Activated CD4-positive, alpha-beta T cell treated with anti-CD3 and anti-CD28 coated beads for 4 hours (primary cell): Measurements from ENCODE around the gene MYO19.

Experiments used
- DNase-seq, 2 donors: peaks; one replicate each; pipeline ENCODE4 v3.0.0-alpha.2; 2020

The MYO19 gene

GRCh38 chr17:36534840-36535668 lies at the start of gene MYO19, which contains the start of gene PIGW:
Gene MYO19, minus strand, starts transcription at chr17:36534868. Its CDS starts 2,330 bp downstream, at chr17:36532538.
Gene PIGW, plus strand, starts transcription at chr17:36534987. Its CDS starts 2,115 bp downstream, at chr17:36537102.
- DNase-seq: peak; percentile 83 to 88

- DNase-seq: no peak
These were observed 49.1 kb upstream of the MYO19 start for GRCh38 chr17:36583787-36584186.

GRCh38 chr17:36578671-36579070 lies 44.0 kb upstream of the MYO19 start:
- DNase-seq: no peak

- no peak for DNase-seq
These were observed 42.1 kb upstream of the MYO19 start for GRCh38 chr17:36576793-36577192.

GRCh38 chr17:36575028-36575427 lies 40.4 kb upstream of the MYO19 start:
- no peak for DNase-seq

- no peak for DNase-seq
These were observed 31.4 kb upstream of the MYO19 start for GRCh38 chr17:36566081-36566480.

GRCh38 chr17:36553459-36553858 lies 18.8 kb upstream of the MYO19 start:
- DNase-seq: no peak

GRCh38 chr17:36550491-36551417 lies 16.1 kb upstream of the MYO19 start:
- DNase-seq: no peak

GRCh38 chr17:36547776-36548175 lies 13.1 kb upstream of the MYO19 start:
- no peak for DNase-seq

- DNase-seq: no peak
These were observed 11.9 kb upstream of the MYO19 start for GRCh38 chr17:36546418-36547093.

- peak; percentile 94 to 95 for DNase-seq
These were observed 11.1 kb upstream of the MYO19 start for GRCh38 chr17:36545465-36546417.

- DNase-seq: no peak
These were observed 10.4 kb upstream of the MYO19 start for GRCh38 chr17:36545077-36545464.

GRCh38 chr17:36544307-36545076 lies 9.8 kb upstream of the MYO19 start, which contains the start of gene GGNBP2:
Gene GGNBP2, plus strand, starts transcription at chr17:36544919. Its CDS starts 806 bp downstream, at chr17:36545725.
- DNase-seq: peak; percentile 87 to 95

GRCh38 chr17:36544044-36544306 lies 9.3 kb upstream of the MYO19 start:
- no peak for DNase-seq

GRCh38 chr17:36542755-36543154 lies 8.1 kb upstream of the MYO19 start:
- DNase-seq: no peak

GRCh38 chr17:36540696-36541095 lies 6.0 kb upstream of the MYO19 start:
- DNase-seq: no peak

GRCh38 chr17:36535669-36536081 lies 1.0 kb upstream of the MYO19 start:
- no peak for DNase-seq

GRCh38 chr17:36533935-36534839 lies 481 bp downstream of the MYO19 start:
- peak; percentile 51 to 53 for DNase-seq

- no peak for DNase-seq
These were observed 2.2 kb downstream of the MYO19 start for GRCh38 chr17:36532435-36532975.

GRCh38 chr17:36529121-36529520 lies 5.5 kb downstream of the MYO19 start:
- DNase-seq: no peak
